Astrocyte of the spinal cord (primary cell): ENCODE data around the gene CDK8.
"Not testable (repeated sequence)": the region's sequence is repeated elsewhere in the genome, so short reads cannot be mapped to it uniquely, and the experiment has no call there.

Experiments
- DNase-seq: peaks from one replicate; pipeline ENCODE4 v3.0.0; 2011; ENCODE audit warnings: low read depth, low spot score
- H3K4me3 ChIP-seq: 2 replicates; pipeline ENCODE4 v1.5.1; 2011; ENCODE audit warnings: low read depth, mild to moderate bottlenecking, low read length, moderate library complexity
- CTCF ChIP-seq: IDR thresholded peaks from 2 replicates; pipeline ENCODE4 v1.5.1; 2012; ENCODE audit warnings: low read depth, mild to moderate bottlenecking, low read length, inconsistent platforms
- in situ Hi-C: cut with HindIII; loops from 2 replicates; pipeline ENCODE4 v1.10.0; 2017; ENCODE audit warnings: low sequenced_read_pairs

Gene CDK8

GRCh38 chr13:26310003-26310402, 56.1 kb downstream of the CDK8 start:
- no peak for TF ChIP-seq CTCF
- in situ Hi-C loops: no loop called here
- no peak overlapping the region for H3K4me3 ChIP-seq

GRCh38 chr13:26310470-26310869, 56.5 kb downstream of the CDK8 start:
- in situ Hi-C loops: no loop called here
- H3K4me3 ChIP-seq: no peak overlapping the region
- DNase-seq: no peak
- no peak for TF ChIP-seq CTCF

More at GRCh38 chr13:26310003-26310402, 56.1 kb downstream of the CDK8 start:
- DNase-seq: no peak

GRCh38 chr13:26312019-26312418, 58.1 kb downstream of the CDK8 start:
- H3K4me3 ChIP-seq, DNase-seq, in situ Hi-C loops: not testable (repeated sequence)

- H3K4me3 ChIP-seq, in situ Hi-C loops, DNase-seq: not testable (repeated sequence)
These were observed 62.2 kb downstream of the CDK8 start for GRCh38 chr13:26316095-26316494.

- in situ Hi-C loops: no loop called here
- H3K4me3 ChIP-seq: no peak overlapping the region
- no peak for TF ChIP-seq CTCF
- no peak for DNase-seq
These were observed 66.8 kb downstream of the CDK8 start for GRCh38 chr13:26320766-26321165.

GRCh38 chr13:26323127-26323526, 69.2 kb downstream of the CDK8 start:
- DNase-seq: no peak
- in situ Hi-C loops: no loop called here
- TF ChIP-seq CTCF: no peak
- H3K4me3 ChIP-seq: no peak overlapping the region

- H3K4me3 ChIP-seq: no peak overlapping the region
- in situ Hi-C loops: no loop called here
- DNase-seq: no peak
- no peak for TF ChIP-seq CTCF
These were observed 69.8 kb downstream of the CDK8 start for GRCh38 chr13:26323764-26324163.

GRCh38 chr13:26324294-26324693, 70.4 kb downstream of the CDK8 start:
- TF ChIP-seq CTCF: no peak
- no peak for DNase-seq
- in situ Hi-C loops: no loop called here
- H3K4me3 ChIP-seq: no peak overlapping the region
